GM18517 (cell line): ENCODE measurements around the gene PLPP6.

ENCODE experiments used
- ATAC-seq: cut with Tn5 transposase; IDR thresholded peaks from one replicate; pipeline ENCODE4 v1.9.1; 2021; ENCODE audit warnings: mild to moderate bottlenecking, moderate library complexity; ENCODE audit not compliant: unreplicated experiment

The PLPP6 gene

GRCh38 chr9:4690144-4690543, 28.1 kb downstream of the PLPP6 start:
- peak; percentile 33 for ATAC-seq

GRCh38 chr9:4691795-4692194, 29.7 kb downstream of the PLPP6 start:
- ATAC-seq: no peak

GRCh38 chr9:4700091-4700490, 38.0 kb downstream of the PLPP6 start:
- ATAC-seq: no peak

GRCh38 chr9:4700932-4701331, 38.8 kb downstream of the PLPP6 start:
- ATAC-seq: no peak

GRCh38 chr9:4701526-4701925, 39.4 kb downstream of the PLPP6 start:
- ATAC-seq: no peak

- ATAC-seq: no peak
Observed at GRCh38 chr9:4704129-4704528, 42.0 kb downstream of the PLPP6 start.

GRCh38 chr9:4706021-4706420, 43.9 kb downstream of the PLPP6 start:
- no peak for ATAC-seq

GRCh38 chr9:4706971-4707622, 45.0 kb downstream of the PLPP6 start:
- ATAC-seq: no peak

GRCh38 chr9:4709380-4709779, 47.3 kb downstream of the PLPP6 start:
- ATAC-seq: no peak

- no peak for ATAC-seq
Observed at GRCh38 chr9:4713849-4714248, 51.8 kb downstream of the PLPP6 start.

- ATAC-seq: no peak
Observed at GRCh38 chr9:4714266-4715016, 52.3 kb downstream of the PLPP6 start.
